ENCODE data around the gene BMPR1B. TPM values are rescaled to one million over a fixed set of nuclear protein-coding genes. Genes with fewer than 3 reads are reported as not detected.

The BMPR1B gene
- total and polyA plus RNA-seq, 9 of the 15 experiments (the other 6 are each of a cell fraction or from before 2014, with no cell fraction given), result 0.01 TPM; not detected in 8

GRCh38 chr4:94934201-94934600 lies 176.4 kb downstream of the BMPR1B start:
- TF ChIP-seq MIER1 (IDR thresholded peaks at IDR 0.05; ENCODE audit: low read depth), result no peak
- TF ChIP-seq, protein P1, sequence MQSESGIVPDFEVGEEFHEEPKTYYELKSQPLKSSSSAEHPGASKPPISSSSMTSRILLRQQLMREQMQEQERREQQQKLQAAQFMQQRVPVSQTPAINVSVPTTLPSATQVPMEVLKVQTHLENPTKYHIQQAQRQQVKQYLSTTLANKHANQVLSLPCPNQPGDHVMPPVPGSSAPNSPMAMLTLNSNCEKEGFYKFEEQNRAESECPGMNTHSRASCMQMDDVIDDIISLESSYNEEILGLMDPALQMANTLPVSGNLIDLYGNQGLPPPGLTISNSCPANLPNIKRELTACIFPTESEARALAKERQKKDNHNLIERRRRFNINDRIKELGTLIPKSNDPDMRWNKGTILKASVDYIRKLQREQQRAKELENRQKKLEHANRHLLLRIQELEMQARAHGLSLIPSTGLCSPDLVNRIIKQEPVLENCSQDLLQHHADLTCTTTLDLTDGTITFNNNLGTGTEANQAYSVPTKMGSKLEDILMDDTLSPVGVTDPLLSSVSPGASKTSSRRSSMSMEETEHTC (IDR thresholded peaks at IDR 0.05), result no peak
- no peak for TF ChIP-seq PHF20 (IDR thresholded peaks at IDR 0.05; ENCODE audit: partially characterized antibody)
- TF ChIP-seq, protein P2, sequence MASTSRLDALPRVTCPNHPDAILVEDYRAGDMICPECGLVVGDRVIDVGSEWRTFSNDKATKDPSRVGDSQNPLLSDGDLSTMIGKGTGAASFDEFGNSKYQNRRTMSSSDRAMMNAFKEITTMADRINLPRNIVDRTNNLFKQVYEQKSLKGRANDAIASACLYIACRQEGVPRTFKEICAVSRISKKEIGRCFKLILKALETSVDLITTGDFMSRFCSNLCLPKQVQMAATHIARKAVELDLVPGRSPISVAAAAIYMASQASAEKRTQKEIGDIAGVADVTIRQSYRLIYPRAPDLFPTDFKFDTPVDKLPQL (IDR thresholded peaks at IDR 0.05; ENCODE audit: extremely low read depth, insufficient read length), result no peak
- no peak for TF ChIP-seq ZNF197 (CRISPR knock-in tag; IDR thresholded peaks at IDR 0.05; ENCODE audit: low read depth)
- TF ChIP-seq ZNF407 (IDR thresholded peaks at IDR 0.05; ENCODE audit: low read depth), result no peak
- TF ChIP-seq NR2F6 (CRISPR knock-in tag; IDR thresholded peaks at IDR 0.05), result no peak
- Histone ChIP-seq H3K4me3 (no peak overlapping the region), H3K9me1 (ENCODE audit: control insufficient read depth, insufficient read depth, low read length) (no peaks in the 10 kb centered on the region), H2AFZ (ENCODE audit: low read depth, low read length) (no peak overlapping the region), H3K79me2 (ENCODE audit: control insufficient read depth, insufficient read depth, low read length) (no peaks in the 10 kb centered on the region), H3K4me2 (ENCODE audit: insufficient read depth, low read length) (no peak overlapping the region), H3K27ac (ENCODE audit: extremely low read depth, low read depth, low read length) (no peak overlapping the region), H4K20me1 (replicated peaks; ENCODE audit: control insufficient read depth, insufficient read depth, low read length) (no peaks in the 10 kb centered on the region), H3K9ac (ENCODE audit: insufficient read depth in 1 of 2, low read depth in 2 of 2, low read length in 2 of 2) (no peak overlapping the region), H3K27me3 (ENCODE audit: control insufficient read depth in 2 of 2, insufficient read depth in 2 of 2, low read length in 2 of 2) (no peaks in the 10 kb centered on the region), H3K4me1 (replicated peaks in 1 of 2; ENCODE audit: control insufficient read depth in 2 of 2, insufficient read depth in 2 of 2, low read length in 2 of 2) (no peaks in the 10 kb centered on the region), H3K9me3 (replicated peaks; ENCODE audit: control insufficient read depth, insufficient read depth, low read depth, low read length) (no peaks in the 10 kb centered on the region), H3K36me3 (ENCODE audit: control insufficient read depth, insufficient read depth, low read length) (no peaks in the 10 kb centered on the region)
- 1% methylated on average over 5 of the region's 5 CpGs for WGBS (ENCODE audit: insufficient coverage, low coverage, missing lambda C conversion rate)
- FAIRE-seq, result no peak
- BruUV-seq (replicated peaks), result no TSS peak
- ChIA-PET CTCF (ENCODE audit: low intra/inter-chr PET ratio) (no interaction called here), POLR2A (no interaction called here)
- in situ Hi-C loops (cut with MboI), result no loop called here
- intact Hi-C loops (cut with micrococcal nuclease), result no loop called here
- no peak for ATAC-seq
- DNase-seq (ENCODE audit: extremely low read depth in 1 of 4, low spot score in 3 of 4), result no peak
